ENCODE data around the gene MRPS23.

GRCh38 chr17:57885148-57885915 lies 35.5 kb upstream of the MRPS23 start:
- TF ChIP-seq POLR2A (IDR thresholded peaks at IDR 0.05): no peak
- no peak for TF ChIP-seq CTCF (IDR thresholded peaks at IDR 0.05)
- no peak for TF ChIP-seq POLR2AphosphoS5 (IDR thresholded peaks at IDR 0.05; ENCODE audit: insufficient read depth in 1 of 2, low read depth in 1 of 2)
